GM21447 (cell line): Measurements from ENCODE around the gene HNRNPD.
"Not testable (repeated sequence)": the region's sequence is repeated elsewhere in the genome, so short reads cannot be mapped to it uniquely, and the experiment has no call there.

Source experiments
- ATAC-seq: cut with Tn5 transposase; IDR thresholded peaks from one replicate; pipeline ENCODE4 v1.9.1; 2021; ENCODE audit not compliant: unreplicated experiment

HNRNPD gene

GRCh38 chr4:82373486-82373815, 340 bp downstream of the HNRNPD start:
- peak; percentile 15 for ATAC-seq

- peak; percentile 22 for ATAC-seq
Measured at GRCh38 chr4:82372517-82373485, 990 bp downstream of the HNRNPD start.

DNA sequence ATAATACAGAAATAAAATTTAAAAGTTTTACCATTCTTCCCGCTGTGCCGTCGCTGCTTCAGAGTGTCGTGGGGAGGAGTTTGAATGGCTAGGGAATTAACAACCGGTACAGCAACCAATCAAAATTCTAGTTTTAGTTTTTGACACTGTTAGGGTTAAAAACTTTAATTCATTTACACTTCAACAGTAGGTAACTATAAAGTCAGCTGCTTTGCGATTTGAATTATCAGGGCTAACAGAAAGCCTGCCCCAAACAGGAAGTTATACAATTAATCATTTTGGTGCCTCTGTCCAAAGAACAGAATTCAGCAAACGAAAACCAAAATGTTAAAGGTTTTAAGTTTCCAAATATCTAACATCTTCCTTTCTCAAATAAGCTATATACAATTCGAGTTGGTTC, 2.3 kb downstream of the HNRNPD start:
- ATAC-seq: no peak

- ATAC-seq: no peak
Measured at GRCh38 chr4:82367438-82368097, 6.2 kb downstream of the HNRNPD start.

DNA sequence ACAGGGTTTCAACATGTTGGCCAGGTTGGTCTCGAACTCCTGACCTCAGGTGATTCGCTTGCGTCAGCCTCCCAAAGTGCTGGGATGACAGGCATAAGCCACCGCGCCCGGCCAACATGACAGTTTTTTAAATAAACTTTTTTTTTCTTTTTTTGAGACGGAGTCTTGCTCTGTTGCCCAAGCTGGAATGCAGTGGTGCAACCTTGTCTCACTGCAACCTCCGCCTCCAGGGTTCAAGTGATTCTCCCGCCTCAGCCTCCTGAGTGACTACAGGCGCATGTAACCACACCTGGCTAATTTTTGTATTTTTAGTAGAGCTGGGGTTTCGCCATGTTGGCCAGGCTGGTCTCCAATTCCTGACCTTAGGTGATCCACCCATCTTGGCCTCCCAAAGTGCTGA, 7.4 kb downstream of the HNRNPD start:
- not testable (repeated sequence) for ATAC-seq

DNA sequence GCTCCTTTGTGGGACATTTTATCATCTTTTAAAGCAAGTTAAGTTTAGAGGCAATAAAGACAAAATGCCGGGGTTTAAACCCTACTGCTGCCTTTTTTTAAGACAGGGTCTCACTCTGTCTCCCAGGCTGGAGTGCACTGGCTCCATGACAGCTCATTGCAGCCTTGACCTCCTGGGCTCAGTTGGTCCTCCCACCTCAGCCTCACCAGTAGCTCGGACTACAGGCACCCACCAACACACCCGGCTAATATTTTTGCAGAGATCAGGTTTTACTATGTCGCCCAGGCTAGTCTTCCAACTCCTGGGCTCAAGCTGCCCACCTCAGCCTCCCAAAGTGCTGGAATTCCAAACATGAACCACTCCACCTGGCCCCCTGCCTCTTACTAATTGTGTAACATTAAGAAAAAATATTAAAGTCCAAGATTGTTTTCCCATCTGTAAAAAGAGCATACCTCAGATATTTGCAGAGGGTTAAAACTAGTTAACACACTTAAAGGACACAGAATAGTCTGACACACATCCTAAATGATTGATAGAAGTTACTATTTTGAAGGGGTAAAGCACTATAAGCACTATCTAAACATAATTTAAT, 9.8 kb downstream of the HNRNPD start:
- ATAC-seq: no peak

GRCh38 chr4:82362565-82362964, 11.2 kb downstream of the HNRNPD start:
- peak; percentile 46 for ATAC-seq

DNA sequence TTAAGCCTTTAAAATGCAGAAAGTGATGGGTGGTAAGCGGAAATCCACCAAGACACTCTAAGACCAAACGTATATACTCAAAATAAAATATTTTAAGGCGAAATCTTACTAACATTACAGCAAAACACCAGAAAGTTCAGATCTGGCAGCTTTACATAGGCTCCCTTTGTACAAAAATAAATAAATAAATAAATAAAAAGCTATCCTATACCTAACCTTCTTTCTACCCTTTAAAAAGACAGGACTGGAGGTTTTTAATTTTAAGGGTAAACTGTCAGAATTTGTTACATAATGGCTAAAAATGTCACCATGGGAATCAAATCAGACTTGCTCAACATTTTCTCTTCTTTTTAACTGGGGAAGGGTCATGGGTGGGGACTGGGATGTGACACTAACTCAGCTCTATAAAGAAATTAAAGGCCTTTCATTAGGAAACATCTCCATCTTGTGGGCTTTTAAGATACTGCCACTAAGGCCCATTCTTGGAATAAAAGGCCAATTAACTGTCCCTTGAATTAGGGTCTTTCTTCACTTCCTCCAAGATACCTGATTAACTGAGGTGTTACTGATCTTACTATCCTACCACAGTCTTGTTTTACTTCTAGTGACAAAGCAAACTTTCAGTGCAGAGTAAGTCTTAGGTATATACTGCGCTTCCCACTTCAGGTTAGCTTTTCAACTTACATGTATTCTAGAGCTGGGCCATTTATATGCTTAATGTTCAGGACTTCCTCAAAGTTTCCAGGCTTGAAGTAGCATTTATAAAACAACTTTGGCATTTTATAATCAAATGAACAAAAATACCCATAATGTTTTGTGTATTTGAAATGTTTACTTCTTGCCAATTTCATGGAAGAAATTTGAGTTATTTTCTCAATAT, 13.3 kb downstream of the HNRNPD start:
- no peak for ATAC-seq

- ATAC-seq: no peak
Measured at GRCh38 chr4:82358847-82359246, 14.9 kb downstream of the HNRNPD start.

GRCh38 chr4:82357640-82358039, 16.2 kb downstream of the HNRNPD start:
- no peak for ATAC-seq

- no peak for ATAC-seq
Measured at GRCh38 chr4:82354788-82355187, 19.0 kb downstream of the HNRNPD start.

DNA sequence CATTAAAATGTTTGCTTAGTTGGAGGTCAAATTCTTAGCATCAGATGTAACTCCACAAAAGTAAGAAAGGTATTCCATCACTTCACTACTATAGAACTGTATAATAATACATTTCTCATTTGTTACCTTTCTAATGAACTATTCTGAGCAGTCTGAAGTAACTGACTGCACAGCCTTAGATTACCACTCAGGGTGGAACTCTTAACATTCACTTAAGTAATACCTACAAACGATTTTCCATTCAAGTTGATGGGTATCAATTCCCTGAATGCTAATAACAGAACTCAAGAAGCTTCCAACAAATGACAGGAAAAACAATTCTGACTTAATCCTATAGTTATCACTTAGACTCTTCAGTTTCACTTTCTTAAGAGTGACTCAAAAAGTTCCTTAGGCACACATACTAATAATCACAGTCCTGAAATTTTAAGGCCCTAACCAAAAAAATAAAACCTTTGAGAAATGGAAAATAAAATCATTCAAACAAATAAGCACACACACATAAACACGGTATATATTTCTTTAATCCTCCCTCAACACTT, 20.9 kb downstream of the HNRNPD start:
- ATAC-seq: peak; percentile 48

DNA sequence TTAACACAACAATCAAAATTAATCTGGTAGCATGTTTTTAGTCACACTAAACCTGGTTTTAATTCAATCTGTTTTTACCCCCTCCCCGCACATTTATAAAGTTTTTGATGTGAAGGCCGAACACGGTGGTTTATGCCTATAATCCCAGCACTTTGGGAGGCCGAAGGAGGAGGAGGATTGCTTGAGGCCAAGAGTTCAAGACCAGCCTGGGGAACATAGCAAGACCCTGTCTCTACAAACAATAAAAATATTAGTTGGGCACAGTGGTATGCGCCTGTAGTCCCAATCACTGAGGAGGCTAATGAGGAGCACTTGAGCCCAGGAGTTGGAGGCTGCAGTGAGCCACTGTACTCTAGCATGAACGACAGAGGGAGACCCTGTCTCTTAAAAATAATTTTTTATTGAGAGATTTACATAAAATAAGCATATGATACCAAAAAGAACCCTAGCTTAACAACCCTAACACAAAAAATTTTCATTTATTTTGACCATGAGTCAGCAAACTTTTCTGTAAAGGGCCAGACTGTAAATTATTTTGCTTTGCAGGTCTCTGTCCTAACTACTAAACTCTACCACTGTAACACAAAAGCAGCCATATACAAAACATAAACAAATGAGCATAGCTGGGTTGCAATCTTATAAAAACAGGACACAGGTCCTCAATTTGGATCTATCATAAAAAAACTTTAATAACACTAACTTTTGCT, 21.5 kb downstream of the HNRNPD start:
- ATAC-seq: no peak

DNA sequence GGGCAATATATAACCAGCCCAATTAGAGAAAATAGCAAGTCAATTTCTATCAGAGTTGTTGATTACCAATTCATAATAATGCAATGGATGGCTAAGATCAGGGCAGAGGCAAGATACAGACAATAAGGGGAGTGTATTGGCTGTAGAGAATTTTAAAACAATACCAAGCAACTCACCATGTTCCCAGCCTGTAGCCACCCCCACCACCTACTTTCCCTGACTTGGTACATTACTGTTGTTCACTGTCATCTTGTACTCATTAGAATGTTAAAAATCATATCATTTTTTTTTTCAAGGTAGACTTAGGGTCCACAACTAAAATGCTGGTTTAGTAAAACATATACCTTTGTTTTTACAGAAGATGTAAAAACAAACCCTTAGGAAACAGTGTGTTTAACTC, 27.7 kb downstream of the HNRNPD start:
- no peak for ATAC-seq

DNA sequence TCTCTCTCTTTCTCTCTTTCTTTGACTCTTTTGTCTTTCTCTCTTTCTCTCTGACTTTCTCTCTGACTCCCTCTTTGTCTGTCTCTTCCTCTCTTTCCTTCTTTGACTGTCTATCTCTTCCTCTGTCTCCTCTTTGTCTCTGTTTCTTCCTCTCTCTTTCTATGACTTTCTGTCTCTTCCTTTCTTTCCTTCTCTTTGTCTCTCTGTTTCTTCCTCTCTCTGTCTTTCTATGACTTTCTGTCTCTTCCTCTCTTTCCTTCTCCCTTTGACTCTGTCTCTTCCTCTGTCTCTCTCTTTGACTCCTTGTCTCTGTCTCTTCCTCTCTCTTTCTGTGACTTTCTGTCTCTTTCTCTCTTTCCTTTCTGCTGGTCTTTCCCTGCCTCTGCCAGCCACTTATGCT, 38.7 kb downstream of the HNRNPD start:
- ATAC-seq: no peak

DNA sequence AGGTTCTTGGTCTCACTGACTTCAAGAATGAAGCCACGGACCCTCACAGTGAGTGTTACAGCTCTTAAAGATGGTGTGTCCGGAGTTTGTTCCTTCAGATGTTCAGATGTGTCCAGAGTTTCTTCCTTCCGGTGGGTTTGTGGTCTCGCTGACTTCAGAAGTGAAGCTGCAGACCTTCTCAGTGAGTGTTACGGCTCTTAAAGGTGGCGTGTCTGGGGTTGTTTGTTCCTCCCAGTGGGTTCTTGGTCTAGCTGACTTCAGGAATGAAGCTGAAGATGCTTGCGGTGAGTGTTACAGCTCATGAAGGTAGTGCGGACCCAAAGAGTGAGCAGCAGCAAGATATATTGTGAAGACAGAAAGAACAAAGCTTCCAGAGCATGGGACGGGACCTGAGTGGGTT, 40.1 kb downstream of the HNRNPD start:
- ATAC-seq: not testable (repeated sequence)

DNA sequence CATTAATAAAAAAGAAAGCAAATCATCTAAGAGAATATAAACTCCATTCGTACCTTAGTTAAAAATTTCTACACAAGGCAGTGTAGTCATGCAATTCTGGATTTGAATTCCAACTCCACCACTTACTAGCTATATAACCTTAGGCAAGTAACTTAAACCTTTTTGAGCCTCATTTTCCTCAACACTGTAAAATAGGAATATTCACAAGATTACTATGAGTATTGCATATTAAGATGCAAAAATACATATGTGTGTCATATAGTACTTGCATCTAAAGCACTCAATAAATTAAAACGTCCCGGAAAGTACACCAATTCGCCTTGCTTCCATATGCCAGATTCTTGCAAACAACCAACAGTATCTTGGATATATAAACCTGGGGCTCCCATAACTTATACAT, 42.0 kb downstream of the HNRNPD start:
- no peak for ATAC-seq

DNA sequence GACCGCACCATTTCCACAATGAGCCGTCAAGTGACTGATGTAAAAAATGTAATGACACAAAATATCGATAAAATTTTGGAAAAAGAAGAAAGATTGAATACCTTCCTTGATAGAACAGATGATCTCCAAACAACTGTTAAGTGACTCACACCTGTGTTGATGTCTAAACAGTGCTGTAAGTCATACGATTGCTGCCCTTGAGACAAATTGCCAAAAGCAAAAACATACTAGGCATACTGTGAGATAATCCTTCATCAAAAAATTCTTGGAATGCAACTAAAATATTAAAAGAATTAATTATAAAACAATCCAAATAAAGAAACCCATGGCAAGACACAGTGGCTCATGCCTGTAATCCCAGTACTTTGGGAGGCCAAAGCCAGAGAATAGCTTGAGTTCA, 53.4 kb downstream of the HNRNPD start:
- ATAC-seq: no peak

GRCh38 chr4:82303063-82303462, 70.7 kb downstream of the HNRNPD start:
- ATAC-seq: not testable (repeated sequence)
